HG02938 (cell line): ENCODE data around the gene PITPNM1.
"Not testable (repeated sequence)": the region's sequence is repeated elsewhere in the genome, so short reads cannot be mapped to it uniquely, and the experiment has no call there.

Source experiments
- ATAC-seq: cut with Tn5 transposase; IDR thresholded peaks from one replicate; pipeline ENCODE4 v1.9.1; 2021; ENCODE audit warnings: mild to moderate bottlenecking, moderate library complexity; ENCODE audit not compliant: unreplicated experiment

The PITPNM1 gene

GRCh38 chr11:67504950-67505581, at the start of gene PITPNM1:
Gene PITPNM1 (minus strand): TSS chr11:67505363. CDS start chr11:67504180, 1,183 bp downstream.
- ATAC-seq = no peak

DNA sequence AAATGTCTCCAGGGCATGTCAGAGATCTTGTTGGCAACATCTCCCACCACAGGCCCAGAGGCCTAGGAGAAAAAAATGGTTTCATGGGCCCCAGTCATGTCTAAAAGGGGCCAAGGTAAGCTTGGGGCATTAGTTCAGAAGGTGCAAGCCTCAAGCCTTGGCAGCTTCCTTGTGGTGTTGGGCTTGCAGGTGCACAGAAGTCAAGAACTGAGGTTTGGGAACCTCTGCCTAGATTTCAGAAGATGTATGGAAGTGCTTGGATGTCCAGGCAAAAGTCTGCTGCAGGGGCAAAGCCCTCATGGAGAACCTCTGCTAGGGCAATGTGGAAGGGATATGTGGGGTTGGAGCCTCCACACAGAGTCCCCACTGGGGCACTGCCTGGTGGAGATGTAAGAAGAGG, 46.5 kb upstream of the PITPNM1 start:
- ATAC-seq = not testable (repeated sequence)

DNA sequence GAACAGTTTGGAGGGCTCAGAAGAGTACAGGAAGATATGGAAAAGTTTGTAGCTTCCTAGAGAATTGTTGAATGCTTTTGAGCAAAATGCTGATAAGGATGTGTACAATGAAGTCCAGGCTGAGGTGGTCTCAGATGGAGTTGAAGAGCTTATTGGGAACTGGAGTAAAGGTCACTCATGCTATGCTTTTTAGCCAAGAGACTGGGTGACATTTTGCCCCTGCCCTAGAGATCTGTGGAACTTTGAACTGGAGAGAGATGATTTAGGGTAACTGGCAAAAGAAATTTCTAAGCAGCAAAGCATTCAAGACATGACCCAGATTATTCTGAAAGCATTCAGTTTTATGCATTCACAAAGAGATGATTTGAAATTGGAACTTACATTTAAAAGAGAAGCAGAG, 46.0 kb upstream of the PITPNM1 start:
- ATAC-seq = no peak

DNA sequence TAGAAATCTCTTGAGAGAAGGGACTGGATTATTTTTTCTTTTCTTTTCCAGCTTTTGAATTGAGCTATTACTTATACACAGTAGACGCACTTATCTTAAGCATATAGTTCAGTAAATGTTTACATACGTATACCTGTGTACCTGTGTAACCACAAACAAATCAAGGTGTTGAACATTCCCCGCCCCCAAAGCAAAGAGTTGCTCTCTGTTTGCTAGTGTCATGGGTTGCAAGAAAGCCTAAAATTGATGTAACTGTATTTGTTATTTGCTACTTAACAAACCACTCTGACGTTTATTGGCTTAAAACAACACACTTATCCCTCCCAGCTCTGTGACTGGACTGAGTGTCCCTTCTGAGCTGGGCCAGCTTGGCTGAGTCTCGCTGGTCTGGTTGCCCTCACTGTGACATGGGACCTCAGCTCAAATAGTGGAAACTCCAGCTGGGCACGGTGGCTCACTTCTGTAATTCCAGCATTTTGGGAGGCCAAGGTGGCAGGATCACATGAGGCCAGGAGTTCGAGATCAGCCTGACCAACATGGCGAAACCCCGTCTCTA, 43.5 kb upstream of the PITPNM1 start:
- no peak for ATAC-seq

GRCh38 chr11:67548112-67548511, 42.9 kb upstream of the PITPNM1 start:
- ATAC-seq = not testable (repeated sequence)

DNA sequence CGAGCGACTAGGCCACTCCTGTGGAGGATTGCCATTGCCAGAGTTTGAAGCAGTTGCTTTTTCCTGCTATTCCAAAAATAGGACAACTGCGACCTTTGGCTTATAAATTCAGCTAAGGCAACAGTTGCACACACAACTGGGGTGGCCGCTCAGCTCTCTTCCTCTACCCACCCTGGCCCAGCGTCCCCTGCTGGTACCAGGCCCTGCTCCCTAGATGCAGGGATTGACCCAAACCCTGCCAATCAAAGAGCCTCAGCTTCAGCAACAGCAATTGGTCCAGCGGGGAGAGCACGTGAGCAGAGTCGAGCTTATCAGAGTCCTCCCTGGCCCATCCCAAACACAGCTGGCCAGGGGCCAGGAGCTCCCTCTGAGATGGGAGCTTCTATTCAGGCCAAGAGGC, 40.1 kb upstream of the PITPNM1 start:
- no peak for ATAC-seq

- no peak for ATAC-seq
Measured at GRCh38 chr11:67544616-67545242, 39.6 kb upstream of the PITPNM1 start.

GRCh38 chr11:67543585-67543984, 38.4 kb upstream of the PITPNM1 start:
- no peak for ATAC-seq

- no peak for ATAC-seq
Measured at GRCh38 chr11:67542971-67543370, 37.8 kb upstream of the PITPNM1 start.

GRCh38 chr11:67542169-67542568, 37.0 kb upstream of the PITPNM1 start:
- no peak for ATAC-seq

DNA sequence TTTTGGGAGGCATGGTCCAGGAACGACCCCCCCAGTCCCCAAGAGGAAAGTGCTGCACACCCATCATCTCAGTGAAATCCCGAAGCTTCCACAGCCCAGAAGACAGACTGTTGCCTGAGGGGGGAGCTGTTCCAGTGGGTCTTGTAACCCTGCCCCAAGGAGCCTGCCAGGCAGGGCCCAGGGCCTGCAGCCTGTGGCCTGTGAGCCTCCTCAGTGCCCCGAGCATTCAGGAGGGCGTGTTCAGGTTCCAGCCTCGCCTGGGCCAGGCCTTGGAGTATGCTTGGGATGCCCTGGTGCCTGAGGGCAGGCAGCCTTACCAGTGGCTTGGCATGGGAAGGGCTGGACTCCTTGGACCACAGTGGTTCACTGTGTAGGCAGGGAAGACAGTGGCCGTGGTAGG, 36.0 kb upstream of the PITPNM1 start:
- no peak for ATAC-seq

DNA sequence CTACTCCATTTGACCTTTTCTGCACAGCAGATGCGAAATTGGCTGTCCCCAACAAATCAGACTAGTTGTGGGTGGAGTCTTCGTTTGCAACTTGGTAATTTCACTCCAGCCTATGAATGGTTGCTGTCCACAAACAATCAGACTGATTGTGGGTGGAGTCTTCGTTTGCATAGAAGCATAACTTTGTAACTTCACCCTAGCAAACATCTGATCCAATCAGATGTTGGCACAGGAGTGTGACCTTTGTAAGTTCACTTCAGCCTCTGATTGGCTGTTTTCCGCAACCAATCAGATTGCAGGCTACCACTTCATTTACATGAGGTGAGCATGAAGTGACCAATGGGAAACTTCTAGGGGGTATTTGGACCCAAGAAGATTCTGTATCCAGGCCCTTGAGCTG, 34.4 kb upstream of the PITPNM1 start:
- no peak for ATAC-seq

DNA sequence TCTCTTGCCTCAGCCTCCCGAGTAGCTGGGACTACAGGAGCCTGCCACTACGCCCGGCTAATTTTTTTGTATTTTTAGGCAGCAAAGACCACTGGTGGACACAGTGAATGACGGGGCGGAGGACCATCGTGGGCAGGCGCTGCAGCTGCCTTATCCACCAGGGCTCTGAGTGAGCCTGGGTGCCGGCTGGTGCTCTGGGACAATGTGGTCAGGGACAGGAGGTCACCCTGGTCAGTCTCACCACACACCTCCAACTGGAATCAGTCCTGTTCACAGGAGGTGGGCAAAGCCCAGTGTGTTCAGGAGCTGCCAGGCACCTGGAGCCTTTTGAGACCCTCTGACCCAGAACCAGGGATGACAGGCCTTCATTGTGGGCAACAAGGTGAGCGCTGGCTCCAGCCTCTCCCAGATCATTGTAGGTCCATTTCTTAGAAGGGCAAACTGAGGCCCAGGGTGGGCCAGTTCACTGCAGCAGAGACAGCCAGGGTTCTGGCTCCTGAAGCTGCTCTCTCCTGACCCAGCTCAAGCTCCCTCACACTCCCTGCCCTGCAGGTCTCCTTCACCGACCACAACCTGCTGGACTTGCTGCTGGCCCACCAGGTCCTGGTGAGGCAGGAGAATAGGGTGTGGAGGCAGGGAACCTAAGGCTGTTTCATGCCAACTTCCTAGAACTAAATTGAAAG, 33.8 kb upstream of the PITPNM1 start:
- ATAC-seq = no peak

DNA sequence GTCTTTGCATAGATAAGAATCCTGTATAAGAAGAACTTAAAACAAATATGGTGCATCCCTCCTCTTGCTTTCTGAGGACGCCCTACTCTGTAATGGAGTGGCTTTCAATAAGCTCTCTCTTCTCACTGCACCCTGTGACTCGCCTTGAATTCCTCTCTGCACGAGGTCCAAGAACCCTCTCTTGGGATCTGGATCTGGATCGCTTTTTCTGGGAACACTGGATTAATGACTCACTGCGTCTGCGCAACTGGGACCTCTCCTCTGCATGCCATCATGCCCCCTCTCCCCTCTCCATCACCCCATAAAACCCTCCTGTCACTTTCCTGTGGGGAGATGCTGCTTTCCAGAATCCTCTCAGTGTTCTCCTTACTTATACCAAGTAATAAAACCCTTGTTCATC, 33.1 kb upstream of the PITPNM1 start:
- ATAC-seq = no peak

DNA sequence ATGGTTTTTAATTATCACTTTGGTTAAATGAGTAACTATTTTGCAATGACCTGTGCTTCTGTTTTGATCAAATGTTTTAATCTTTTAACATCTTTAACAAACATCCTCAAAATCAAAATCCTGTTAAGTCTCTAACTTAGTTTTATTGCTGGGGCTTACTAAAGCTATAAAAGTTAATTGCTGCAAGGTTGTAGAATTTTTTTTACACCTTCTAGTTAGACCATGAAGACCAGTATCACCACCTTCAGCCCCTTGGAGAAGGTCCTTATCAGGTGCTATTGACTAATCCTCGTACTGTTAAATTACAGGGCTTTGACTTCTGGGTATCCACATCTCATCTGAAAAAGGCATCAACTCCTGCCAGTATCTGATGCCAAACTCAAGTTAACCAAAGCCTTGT, 30.4 kb upstream of the PITPNM1 start:
- no peak for ATAC-seq

- ATAC-seq = no peak
Measured at GRCh38 chr11:67534070-67534679, 29.0 kb upstream of the PITPNM1 start.

DNA sequence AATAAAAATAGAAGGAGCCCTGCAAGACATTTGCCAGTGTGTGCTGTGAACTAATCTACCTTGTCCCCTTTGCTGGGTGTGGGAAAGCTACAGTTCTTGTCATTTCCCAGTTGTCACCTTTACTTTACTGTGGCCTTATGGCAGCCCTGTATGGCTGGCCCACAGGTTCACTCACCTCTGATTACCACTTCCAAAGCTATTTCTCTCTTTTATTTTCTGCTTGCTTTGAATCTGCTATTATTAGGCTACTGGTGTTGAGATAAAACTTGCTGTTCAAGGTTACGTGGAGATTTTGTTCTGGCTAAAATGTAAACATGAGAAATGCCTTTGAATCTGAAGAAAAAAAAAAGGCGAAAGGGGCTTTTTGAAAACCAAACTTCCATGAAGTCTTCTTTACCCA, 27.7 kb upstream of the PITPNM1 start:
- ATAC-seq = no peak

GRCh38 chr11:67530282-67530592, 25.1 kb upstream of the PITPNM1 start:
- ATAC-seq = no peak

DNA sequence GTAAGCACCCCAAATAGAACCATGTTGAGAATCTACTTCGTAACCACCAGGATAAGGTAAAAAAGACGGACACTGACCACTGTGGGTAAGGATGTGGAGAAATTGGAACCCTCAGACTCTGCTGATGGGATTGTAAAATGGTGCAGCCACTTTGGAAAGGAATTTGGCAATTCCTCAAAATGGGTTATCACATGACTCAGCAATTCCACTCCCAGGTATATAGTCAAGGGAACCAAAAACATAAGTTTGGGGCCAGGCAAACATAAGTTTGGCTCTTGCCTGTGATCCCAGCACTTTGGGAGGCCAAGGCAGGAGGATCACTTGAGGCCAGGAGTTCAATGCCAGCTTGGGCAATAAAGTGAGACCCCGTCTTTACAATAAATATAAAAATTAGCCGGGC, 23.2 kb upstream of the PITPNM1 start:
- no peak for ATAC-seq

DNA sequence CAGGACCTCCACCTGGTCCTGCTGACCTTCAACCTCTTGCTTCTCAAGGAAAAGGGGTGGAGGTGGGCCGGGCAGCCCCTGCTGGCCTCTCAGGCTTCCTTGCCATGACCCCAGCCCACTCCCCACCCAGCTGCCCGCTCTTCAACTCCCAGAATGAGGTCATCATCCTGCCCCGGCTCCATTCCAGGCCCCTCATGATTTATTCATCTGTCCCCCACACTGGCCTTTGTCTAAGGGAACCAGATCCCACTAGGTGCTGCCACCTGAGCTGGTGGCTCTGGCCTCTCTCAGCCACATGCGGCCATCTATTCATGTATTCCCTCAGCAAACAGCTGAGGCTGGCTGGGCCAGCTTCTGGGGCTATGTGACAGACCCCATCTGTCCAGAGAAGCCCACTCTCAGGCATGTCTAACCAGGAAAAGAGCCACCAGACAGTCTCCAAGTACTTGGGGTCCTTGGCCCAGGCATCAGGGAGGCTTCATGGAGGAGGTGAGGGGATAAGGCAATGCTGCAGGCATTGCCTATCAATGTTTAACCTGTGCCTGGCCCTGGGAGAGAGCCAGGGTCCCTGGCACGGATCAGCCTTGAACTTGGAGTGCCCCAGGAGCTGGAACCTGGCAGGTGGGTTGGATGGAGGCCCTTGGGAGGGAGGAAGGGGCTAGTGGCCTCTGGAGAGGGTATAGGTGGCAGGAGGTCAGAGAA, 20.3 kb upstream of the PITPNM1 start:
- no peak for ATAC-seq

GRCh38 chr11:67524480-67524808, 19.3 kb upstream of the PITPNM1 start:
- ATAC-seq = no peak
